NCI-H345 (cell line): ENCODE results near the gene DST.
"Not testable (repeated sequence)": the region's sequence is repeated elsewhere in the genome, so short reads cannot be mapped to it uniquely, and the experiment has no call there.

ENCODE experiments used
- DNase-seq: peaks from one replicate; lab custom pipeline; 2025; lab: John Stamatoyannopoulos, UW

The DST gene

GRCh38 chr6:56515081-56515905 is 127.4 kb downstream of the DST start:
- no peak for DNase-seq

- DNase-seq, result no peak
These were observed 128.3 kb downstream of the DST start for GRCh38 chr6:56514395-56514794.

GRCh38 chr6:56513631-56514030 is 129.1 kb downstream of the DST start:
- no peak for DNase-seq

GRCh38 chr6:56511591-56511990 is 131.1 kb downstream of the DST start:
- no peak for DNase-seq

- no peak for DNase-seq
These were observed 131.6 kb downstream of the DST start for GRCh38 chr6:56510984-56511531.

- DNase-seq, result no peak
These were observed 133.7 kb downstream of the DST start for GRCh38 chr6:56509031-56509430.

GRCh38 chr6:56507517-56507916 is 135.2 kb downstream of the DST start:
- no peak for DNase-seq

- DNase-seq, result no peak
These were observed 137.0 kb downstream of the DST start for GRCh38 chr6:56505512-56506260.

- no peak for DNase-seq
These were observed 140.7 kb downstream of the DST start for GRCh38 chr6:56501993-56502392.

GRCh38 chr6:56499095-56499494 is 143.6 kb downstream of the DST start:
- DNase-seq, result no peak

- no peak for DNase-seq
These were observed 145.0 kb downstream of the DST start for GRCh38 chr6:56497691-56498090.

- no peak for DNase-seq
These were observed 145.4 kb downstream of the DST start for GRCh38 chr6:56497240-56497639.

GRCh38 chr6:56496650-56497049 is 146.0 kb downstream of the DST start:
- not testable (repeated sequence) for DNase-seq

GRCh38 chr6:56495654-56496053 is 147.0 kb downstream of the DST start:
- DNase-seq, result no peak

GRCh38 chr6:56491606-56492328 is 150.9 kb downstream of the DST start:
- DNase-seq, result no peak

- no peak for DNase-seq
These were observed 151.7 kb downstream of the DST start for GRCh38 chr6:56490993-56491392.

- DNase-seq, result no peak
These were observed 153.1 kb downstream of the DST start for GRCh38 chr6:56489559-56489958.

GRCh38 chr6:56488281-56488680 is 154.4 kb downstream of the DST start:
- no peak for DNase-seq

GRCh38 chr6:56486681-56487080 is 156.0 kb downstream of the DST start:
- no peak for DNase-seq

GRCh38 chr6:56484669-56485068 is 158.0 kb downstream of the DST start:
- no peak for DNase-seq

GRCh38 chr6:56483929-56484328 is 158.8 kb downstream of the DST start:
- DNase-seq, result no peak

GRCh38 chr6:56482525-56482924 is 160.2 kb downstream of the DST start:
- DNase-seq, result no peak
